Calu3 (cell line): ENCODE measurements around the gene ZBTB16. TPM values are rescaled to one million over a fixed set of nuclear protein-coding genes. Genes with fewer than 3 reads are reported as not detected.

Experiments used
- BruUV-seq: library from RNA; stranded (reverse); fragments of 400-500 nt; replicated peaks from 2 replicates; lab custom pipeline; 2021; lab: Mats Ljungman, UMichigan
- CTCF ChIA-PET: fragments of 300-600 bp; sonication (Branson Sonifier 250); formaldehyde crosslinking; loops from one replicate; lab custom pipeline; 2022; ENCODE audit warnings: antibody characterized with exemption; lab: Charles Lee
- DNase-seq: peaks from one replicate; pipeline ENCODE4 v3.0.0; 2022
- H3K27ac Mint-ChIP-seq: one replicate; pipeline ENCODE4 v1.8.0; 2022; ENCODE audit warnings: mixed read lengths; ENCODE audit not compliant: unreplicated experiment
- H3K27me3 Mint-ChIP-seq: one replicate; pipeline ENCODE4 v1.8.0; 2022; ENCODE audit warnings: mixed read lengths; ENCODE audit not compliant: unreplicated experiment
- H3K36me3 Mint-ChIP-seq: one replicate; pipeline ENCODE4 v1.8.0; 2022; ENCODE audit warnings: mild to moderate bottlenecking, moderate library complexity, mixed read lengths; ENCODE audit not compliant: insufficient read depth, unreplicated experiment
- H3K4me1 Mint-ChIP-seq: one replicate; pipeline ENCODE4 v1.8.0; 2022; ENCODE audit warnings: mild to moderate bottlenecking, low read depth, mixed read lengths; ENCODE audit not compliant: unreplicated experiment
- H3K4me3 Mint-ChIP-seq: one replicate; pipeline ENCODE4 v1.8.0; 2022; ENCODE audit warnings: mild to moderate bottlenecking, low read depth, moderate library complexity, mixed read lengths; ENCODE audit not compliant: unreplicated experiment
- H3K9me3 Mint-ChIP-seq: one replicate; pipeline ENCODE4 v1.8.0; 2022; ENCODE audit warnings: low read depth, mixed read lengths; ENCODE audit not compliant: unreplicated experiment
- CTCF ChIP-seq: fragments of 200-600 bp; IDR thresholded peaks from one replicate; pipeline ENCODE4 v1.8.0; 2022; ENCODE audit warnings: antibody characterized with exemption; ENCODE audit not compliant: unreplicated experiment
- intact Hi-C: fragments of 100-400 bp; cut with micrococcal nuclease; formaldehyde crosslinking; loops from one replicate; pipeline ENCODE4 v1.10.0; 2022; ENCODE audit not compliant: unreplicated experiment
- total RNA-seq: library from RNA; stranded (reverse); gene quantifications from 2 replicates; pipeline ENCODE4 v1.2.3, GENCODE V29; 2022

The ZBTB16 gene
- total RNA-seq, 1 experiment from 2014 or later, result not detected

GRCh38 chr11:114016986-114017385, 42.5 kb upstream of the ZBTB16 start:
- Mint-ChIP-seq H3K36me3 (no peaks in the 10 kb centered on the region), H3K9me3 (no peaks in the 10 kb centered on the region), H3K4me3 (no peak overlapping the region), H3K27ac (no peak overlapping the region), H3K27me3 (peaks cover 52% of the 10 kb centered on the region), H3K4me1 (no peaks in the 10 kb centered on the region)
- CTCF ChIA-PET, result no interaction called here
- no peak for DNase-seq
- BruUV-seq, result no TSS peak
- no peak for TF ChIP-seq CTCF
- intact Hi-C loops, result no loop called here

DNA sequence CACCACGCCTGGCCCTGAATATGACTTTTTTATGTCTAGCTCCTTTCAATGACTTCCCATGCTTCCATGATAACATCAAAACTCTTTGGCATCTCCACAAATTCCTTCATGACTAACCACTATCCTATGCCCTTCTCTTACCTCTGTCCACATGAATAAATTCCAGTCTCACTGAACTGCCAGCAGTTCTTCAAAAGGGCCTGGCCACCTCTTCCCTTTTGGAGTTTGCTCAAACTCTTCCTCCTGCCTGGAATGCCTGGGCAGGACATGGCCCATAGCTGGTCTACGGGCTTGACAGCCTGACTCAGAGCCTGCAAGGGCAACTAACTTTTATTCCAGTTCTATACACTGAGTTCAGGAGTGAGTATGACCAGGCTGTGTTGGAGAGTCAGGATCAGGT, 41.8 kb upstream of the ZBTB16 start:
- BruUV-seq, result no TSS peak
- Mint-ChIP-seq H3K9me3 (no peaks in the 10 kb centered on the region), H3K36me3 (no peaks in the 10 kb centered on the region), H3K4me3 (no peak overlapping the region), H3K4me1 (no peaks in the 10 kb centered on the region), H3K27ac (no peak overlapping the region), H3K27me3 (peaks cover 52% of the 10 kb centered on the region)
- CTCF ChIA-PET, result no interaction called here
- intact Hi-C loops, result no loop called here
- DNase-seq, result no peak
- no peak for TF ChIP-seq CTCF

DNA sequence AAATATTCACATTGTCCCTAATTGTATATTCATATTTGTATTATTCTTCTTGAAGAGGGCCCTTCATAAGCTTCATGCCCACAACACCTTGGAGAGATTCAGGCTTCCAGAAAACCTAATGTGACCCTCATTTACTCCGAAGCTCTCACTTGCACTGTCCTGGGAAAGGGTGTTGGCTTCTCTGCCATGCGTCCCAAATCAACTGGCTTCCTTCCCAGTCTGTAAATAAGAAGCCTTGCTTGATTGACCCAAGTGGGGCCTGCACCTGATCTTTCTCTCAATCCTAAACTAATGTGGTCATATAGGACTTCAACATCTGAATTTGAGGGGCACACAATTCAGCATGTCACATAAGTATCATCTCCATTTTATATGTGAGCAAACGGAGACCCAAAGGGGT, 40.5 kb upstream of the ZBTB16 start:
- no TSS peak for BruUV-seq

DNA sequence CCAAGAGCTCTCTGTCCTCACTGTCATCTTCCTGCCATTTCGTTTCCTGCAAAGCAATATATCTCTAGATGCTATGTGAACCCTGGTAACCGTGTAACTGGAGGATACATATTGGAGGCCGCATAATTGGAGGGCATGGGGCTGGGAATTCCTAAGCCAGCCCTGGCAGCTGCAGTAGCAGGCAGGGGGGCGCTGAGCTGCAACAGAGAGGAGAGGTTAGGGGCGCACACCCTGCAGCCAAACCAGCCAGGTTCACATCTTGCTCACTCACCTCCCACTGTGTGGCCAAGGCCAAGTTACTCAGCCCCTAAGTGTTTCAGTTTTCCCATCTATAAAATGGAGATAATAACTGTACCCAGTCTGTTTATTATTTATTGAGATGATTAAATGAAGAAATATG, 39.9 kb upstream of the ZBTB16 start:
- CTCF ChIA-PET, result no interaction called here
- H3K36me3 Mint-ChIP-seq, result no peaks in the 10 kb centered on the region

More for the DNA sequence above, 40.5 kb upstream of the ZBTB16 start:
- CTCF ChIA-PET, result no interaction called here
- peaks cover 51% of the 10 kb centered on the region for H3K27me3 Mint-ChIP-seq
- no peaks in the 10 kb centered on the region for H3K4me1 Mint-ChIP-seq
- intact Hi-C loops, result no loop called here
- TF ChIP-seq CTCF, result no peak
- no peaks in the 10 kb centered on the region for H3K9me3 Mint-ChIP-seq
- H3K27ac Mint-ChIP-seq, result no peak overlapping the region
- DNase-seq, result no peak
- no peak overlapping the region for H3K4me3 Mint-ChIP-seq
- H3K36me3 Mint-ChIP-seq, result no peaks in the 10 kb centered on the region

More for the DNA sequence above, 39.9 kb upstream of the ZBTB16 start:
- Mint-ChIP-seq H3K27ac (no peak overlapping the region), H3K9me3 (no peaks in the 10 kb centered on the region), H3K4me3 (no peak overlapping the region), H3K4me1 (no peaks in the 10 kb centered on the region), H3K27me3 (peaks cover 49% of the 10 kb centered on the region)
- no peak for TF ChIP-seq CTCF
- BruUV-seq, result no TSS peak
- DNase-seq, result no peak
- intact Hi-C loops, result no loop called here
